ENCODE results near the gene DRG2.

DRG2 gene

GRCh38 chr17:18094409-18094807 is 6.7 kb downstream of the DRG2 start:
- TF ChIP-seq CTCF (IDR thresholded peaks at IDR 0.05; ENCODE audit: insufficient read depth, low read length, poor library complexity, severe bottlenecking): no peak
- no peak for TF ChIP-seq EZH2phosphoT487 (conservative IDR thresholded peaks at IDR 0.05; ENCODE audit: low read length)
- H3K79me2 ChIP-seq (ENCODE audit: insufficient read depth, low read length): peaks cover 14% of the 10 kb centered on the region
- H3K36me3 ChIP-seq (ENCODE audit: low read length): 0 out of 2 replicates have a peak, but pooled peaks cover 3% of the 10 kb centered on the region
- H3K9me2 ChIP-seq (replicated peaks; ENCODE audit: insufficient read depth, low read length): no peaks in the 10 kb centered on the region
- no peak overlapping the region for H3K9ac ChIP-seq (ENCODE audit: low read length)
- no peak overlapping the region for H3K4me2 ChIP-seq (ENCODE audit: low read depth, low read length, poor library complexity, severe bottlenecking)
- H3K9me3 ChIP-seq (ENCODE audit: insufficient read depth, low read length): no peaks in the 10 kb centered on the region
- H3K4me3 ChIP-seq (ENCODE audit: insufficient read depth, low read length, poor library complexity, severe bottlenecking): no peak overlapping the region
- H2AFZ ChIP-seq (ENCODE audit: low read depth, low read length, severe bottlenecking): no peak overlapping the region
- H4K20me1 ChIP-seq (ENCODE audit: low read depth, low read length): no peaks in the 10 kb centered on the region
- no peak overlapping the region for H3K27ac ChIP-seq (ENCODE audit: low read depth, low read length)
- H3K27me3 ChIP-seq (ENCODE audit: low read length): no peaks in the 10 kb centered on the region
- no peaks in the 10 kb centered on the region for H3F3A ChIP-seq (ENCODE audit: insufficient read depth)

GRCh38 chr17:18099516-18099915 is 11.8 kb downstream of the DRG2 start:
- Histone ChIP-seq H4K20me1 (ENCODE audit: low read depth, low read length) (no peaks in the 10 kb centered on the region), H3K27ac (ENCODE audit: low read depth, low read length) (no peak overlapping the region), H3K9me3 (ENCODE audit: insufficient read depth, low read length) (no peaks in the 10 kb centered on the region), H3K4me2 (ENCODE audit: low read depth, low read length, poor library complexity, severe bottlenecking) (no peak overlapping the region), H3K4me3 (ENCODE audit: insufficient read depth, low read length, poor library complexity, severe bottlenecking) (no peak overlapping the region), H3K9me2 (replicated peaks; ENCODE audit: insufficient read depth, low read length) (no peaks in the 10 kb centered on the region), H3F3A (ENCODE audit: insufficient read depth) (no peaks in the 10 kb centered on the region), H3K36me3 (ENCODE audit: low read length) (no peaks in the 10 kb centered on the region), H3K9ac (ENCODE audit: low read length) (no peak overlapping the region), H2AFZ (ENCODE audit: low read depth, low read length, severe bottlenecking) (no peak overlapping the region), H3K27me3 (ENCODE audit: low read length) (no peaks in the 10 kb centered on the region), H3K79me2 (ENCODE audit: insufficient read depth, low read length) (peaks cover 3% of the 10 kb centered on the region; the same call in 1 of the 2 replicates)
- TF ChIP-seq CTCF (IDR thresholded peaks at IDR 0.05; ENCODE audit: insufficient read depth, low read length, poor library complexity, severe bottlenecking) (no peak), EZH2phosphoT487 (conservative IDR thresholded peaks at IDR 0.05; ENCODE audit: low read length) (no peak)

- H2AFZ ChIP-seq (ENCODE audit: low read depth, low read length, severe bottlenecking): no peak overlapping the region
- no peak overlapping the region for H3K27ac ChIP-seq (ENCODE audit: low read depth, low read length)
- no peak overlapping the region for H3K4me3 ChIP-seq (ENCODE audit: insufficient read depth, low read length, poor library complexity, severe bottlenecking)
- no peak overlapping the region for H3K4me2 ChIP-seq (ENCODE audit: low read depth, low read length, poor library complexity, severe bottlenecking)
- H3F3A ChIP-seq (ENCODE audit: insufficient read depth): no peaks in the 10 kb centered on the region
- H3K9me3 ChIP-seq (ENCODE audit: insufficient read depth, low read length): no peaks in the 10 kb centered on the region
- H3K9ac ChIP-seq (ENCODE audit: low read length): no peak overlapping the region
- TF ChIP-seq CTCF (IDR thresholded peaks at IDR 0.05; ENCODE audit: insufficient read depth, low read length, poor library complexity, severe bottlenecking) (no peak), EZH2phosphoT487 (conservative IDR thresholded peaks at IDR 0.05; ENCODE audit: low read length) (no peak)
- H3K9me2 ChIP-seq (replicated peaks; ENCODE audit: insufficient read depth, low read length): no peaks in the 10 kb centered on the region
- no peaks in the 10 kb centered on the region for H3K27me3 ChIP-seq (ENCODE audit: low read length)
- peaks cover 3% of the 10 kb centered on the region; the same call in 1 of the 2 replicates for H3K79me2 ChIP-seq (ENCODE audit: insufficient read depth, low read length)
- no peaks in the 10 kb centered on the region for H4K20me1 ChIP-seq (ENCODE audit: low read depth, low read length)
- H3K36me3 ChIP-seq (ENCODE audit: low read length): no peaks in the 10 kb centered on the region
Measured at GRCh38 chr17:18100616-18101015, 12.9 kb downstream of the DRG2 start.

All from SU-DHL-6 (cell line).